Transverse colon (tissue), 4 donors: ENCODE results near the gene VTI1A.

Experiments
- EP300 ChIP-seq: sonication (generic); formaldehyde crosslinking; IDR thresholded peaks from one replicate; pipeline ENCODE4 v1.6.1; 2017; ENCODE audit warnings: antibody characterized with exemption, low read depth
- POLR2A ChIP-seq: fragments of 450-650 bp; IDR thresholded peaks from one replicate; pipeline ENCODE4 v1.6.1; 2016; ENCODE audit warnings: antibody characterized with exemption, mild to moderate bottlenecking, moderate library complexity
- POLR2AphosphoS5 ChIP-seq, 3 donors: sonication (generic); formaldehyde crosslinking; IDR thresholded peaks; one replicate each; pipeline ENCODE4 v1.6.1; 2016; ENCODE audit warnings: antibody characterized with exemption in 3 of 3
- TF ChIP-seq, protein P1 (sequence below), 5 experiments: fragments of 200-600 bp in 3 of 5; fragments of 450-650 bp in 2 of 5; sonication (generic) in 3 of 5; IDR thresholded peaks; 1 replicate in 2 of 5; 2 replicates in 3 of 5; pipeline ENCODE4 v1.5.1; 2016 to 2017; ENCODE audit warnings: antibody characterized with exemption in 5 of 5, inconsistent platforms in 3 of 5, mild to moderate bottlenecking in 2 of 5, moderate library complexity in 1 of 5

DNA sequence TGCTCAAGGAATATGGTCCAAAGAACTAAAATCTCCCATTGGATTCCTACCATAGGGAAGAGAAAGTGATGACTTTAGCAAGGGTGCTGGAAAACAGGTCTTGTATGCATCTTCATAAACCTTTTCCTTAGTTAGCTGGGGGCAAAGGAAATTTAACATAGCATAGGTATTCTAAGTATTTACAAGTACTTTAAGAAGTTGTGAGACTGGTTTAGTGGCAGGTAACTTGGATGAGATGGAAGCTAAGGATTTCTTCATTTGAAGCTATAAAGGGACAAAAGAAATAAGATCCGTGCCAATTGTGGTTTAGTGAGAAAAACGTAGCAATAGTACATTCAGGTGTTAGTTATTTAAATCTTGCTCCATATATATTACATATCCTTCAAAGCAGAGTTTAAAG, 319.6 kb downstream of the VTI1A start:
- TF ChIP-seq POLR2AphosphoS5 (IDR thresholded peaks at IDR 0.05), result no peak
- no peak for TF ChIP-seq POLR2A
- TF ChIP-seq, protein P1, sequence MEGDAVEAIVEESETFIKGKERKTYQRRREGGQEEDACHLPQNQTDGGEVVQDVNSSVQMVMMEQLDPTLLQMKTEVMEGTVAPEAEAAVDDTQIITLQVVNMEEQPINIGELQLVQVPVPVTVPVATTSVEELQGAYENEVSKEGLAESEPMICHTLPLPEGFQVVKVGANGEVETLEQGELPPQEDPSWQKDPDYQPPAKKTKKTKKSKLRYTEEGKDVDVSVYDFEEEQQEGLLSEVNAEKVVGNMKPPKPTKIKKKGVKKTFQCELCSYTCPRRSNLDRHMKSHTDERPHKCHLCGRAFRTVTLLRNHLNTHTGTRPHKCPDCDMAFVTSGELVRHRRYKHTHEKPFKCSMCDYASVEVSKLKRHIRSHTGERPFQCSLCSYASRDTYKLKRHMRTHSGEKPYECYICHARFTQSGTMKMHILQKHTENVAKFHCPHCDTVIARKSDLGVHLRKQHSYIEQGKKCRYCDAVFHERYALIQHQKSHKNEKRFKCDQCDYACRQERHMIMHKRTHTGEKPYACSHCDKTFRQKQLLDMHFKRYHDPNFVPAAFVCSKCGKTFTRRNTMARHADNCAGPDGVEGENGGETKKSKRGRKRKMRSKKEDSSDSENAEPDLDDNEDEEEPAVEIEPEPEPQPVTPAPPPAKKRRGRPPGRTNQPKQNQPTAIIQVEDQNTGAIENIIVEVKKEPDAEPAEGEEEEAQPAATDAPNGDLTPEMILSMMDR (IDR thresholded peaks at IDR 0.05), result no peak
- TF ChIP-seq EP300, result no peak
